ENCODE data around the gene GDPD5.

The GDPD5 gene

DNA sequence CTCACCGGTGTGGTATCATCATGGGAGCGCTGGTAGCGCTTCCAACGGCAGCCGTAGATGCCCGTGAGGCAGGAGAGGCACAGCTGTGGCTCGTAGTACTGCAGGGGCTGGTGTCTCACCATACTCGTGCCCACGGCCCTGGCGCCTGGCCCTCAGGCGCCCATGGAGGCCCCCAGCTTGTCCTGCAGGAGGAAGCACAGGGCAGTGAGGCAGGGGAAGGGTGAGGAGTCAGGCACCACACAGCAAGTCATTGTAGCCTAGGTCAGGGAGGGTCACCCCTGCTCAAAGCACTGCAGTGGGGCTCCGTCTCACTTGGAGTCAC is 48.2 kb downstream of the GDPD5 start:
- no peak for TF ChIP-seq ZNF274 (IDR thresholded peaks at IDR 0.05; ENCODE audit: low read depth, low read length)
- no peak for TF ChIP-seq SUZ12 (IDR thresholded peaks at IDR 0.05; ENCODE audit: extremely low read depth, insufficient read depth, insufficient read length)
- no peak for TF ChIP-seq YY1 (IDR thresholded peaks at IDR 0.05; ENCODE audit: insufficient read depth, insufficient read length)
- DNase-seq (ENCODE audit: low read depth, low spot score) = no peak
- Histone ChIP-seq H3K4me3 (ENCODE audit: insufficient read length, low read depth) (no peak overlapping the region), H3K27me3 (ENCODE audit: insufficient read depth, insufficient read length) (no peaks in the 10 kb centered on the region), H3K36me3 (ENCODE audit: insufficient read depth, insufficient read length, low read length) (peaks cover 49% of the 10 kb centered on the region), H3K9ac (ENCODE audit: insufficient read length, low read depth) (no peak overlapping the region), H3K9me3 (ENCODE audit: insufficient read depth, low read length) (no peaks in the 10 kb centered on the region), H3K4me1 (ENCODE audit: insufficient read depth, insufficient read length) (peaks cover 27% of the 10 kb centered on the region)

DNA sequence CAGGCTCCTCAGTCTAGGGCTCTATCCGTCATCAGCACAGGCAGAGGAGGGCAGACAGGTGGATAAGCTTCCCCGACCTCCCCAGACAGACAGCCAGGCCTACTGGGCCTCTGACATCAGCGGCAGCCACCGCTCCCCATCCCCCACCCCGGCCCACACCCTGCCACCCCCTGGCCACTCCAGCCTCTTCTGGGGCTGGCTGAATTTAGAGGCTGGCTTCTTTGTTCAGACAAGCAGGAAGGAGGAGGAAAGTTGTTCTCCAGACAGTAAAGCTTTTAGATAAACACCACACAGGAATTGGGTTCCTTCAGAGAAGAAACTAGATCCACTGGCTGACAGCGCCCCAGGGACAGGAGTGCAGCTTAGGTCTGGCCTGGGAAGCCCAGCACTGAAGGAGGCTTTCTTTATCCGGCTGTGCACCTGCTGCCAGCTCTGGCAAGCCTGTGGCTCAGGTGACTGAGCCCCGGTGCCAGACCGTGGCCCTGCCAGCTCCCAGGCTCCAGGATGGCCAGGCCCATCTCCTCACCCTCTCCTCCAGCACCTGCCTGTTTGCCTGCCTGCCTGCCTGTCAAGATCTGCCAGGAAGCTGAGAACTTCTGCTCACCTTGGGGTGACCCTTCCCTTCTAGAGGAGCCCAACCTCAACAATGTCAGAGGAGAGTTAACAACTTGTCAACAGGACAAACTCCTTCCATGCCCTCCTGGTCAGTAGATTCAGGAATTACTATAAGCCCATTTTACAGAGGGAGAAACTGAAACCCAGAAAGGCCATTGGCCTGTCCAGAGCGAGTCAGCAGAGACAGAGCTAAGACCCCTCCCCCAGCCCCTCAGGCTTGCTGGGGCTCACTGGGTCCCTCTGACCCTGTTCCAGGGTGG is 48.8 kb downstream of the GDPD5 start:
- peaks cover 27% of the 10 kb centered on the region for H3K4me1 ChIP-seq (ENCODE audit: insufficient read depth, insufficient read length)
- H3K9me3 ChIP-seq (ENCODE audit: insufficient read depth, low read length) = no peaks in the 10 kb centered on the region
- DNase-seq (ENCODE audit: low read depth, low spot score) = no peak
- peak overlapping the region; percentile 4 for H3K9ac ChIP-seq (ENCODE audit: insufficient read length, low read depth)
- H3K27me3 ChIP-seq (ENCODE audit: insufficient read depth, insufficient read length) = no peaks in the 10 kb centered on the region
- H3K36me3 ChIP-seq (ENCODE audit: insufficient read depth, insufficient read length, low read length) = peaks cover 54% of the 10 kb centered on the region
- no peak overlapping the region for H3K4me3 ChIP-seq (ENCODE audit: insufficient read length, low read depth)
- no peak for TF ChIP-seq SUZ12 (IDR thresholded peaks at IDR 0.05; ENCODE audit: extremely low read depth, insufficient read depth, insufficient read length)
- no peak for TF ChIP-seq YY1 (IDR thresholded peaks at IDR 0.05; ENCODE audit: insufficient read depth, insufficient read length)
- no peak for TF ChIP-seq ZNF274 (IDR thresholded peaks at IDR 0.05; ENCODE audit: low read depth, low read length)

GRCh38 chr11:75475767-75476650 is 49.7 kb downstream of the GDPD5 start:
- H3K9ac ChIP-seq (ENCODE audit: insufficient read length, low read depth) = peak overlapping the region; percentile 61
- no peak for DNase-seq (ENCODE audit: low read depth, low spot score)
- peaks cover 24% of the 10 kb centered on the region for H3K4me1 ChIP-seq (ENCODE audit: insufficient read depth, insufficient read length)
- H3K36me3 ChIP-seq (ENCODE audit: insufficient read depth, insufficient read length, low read length) = peaks cover 55% of the 10 kb centered on the region
- no peaks in the 10 kb centered on the region for H3K27me3 ChIP-seq (ENCODE audit: insufficient read depth, insufficient read length)
- TF ChIP-seq ZNF274 (IDR thresholded peaks at IDR 0.05; ENCODE audit: low read depth, low read length) = no peak
- no peak for TF ChIP-seq SUZ12 (IDR thresholded peaks at IDR 0.05; ENCODE audit: extremely low read depth, insufficient read depth, insufficient read length)
- no peaks in the 10 kb centered on the region for H3K9me3 ChIP-seq (ENCODE audit: insufficient read depth, low read length)
- H3K4me3 ChIP-seq (ENCODE audit: insufficient read length, low read depth) = no peak overlapping the region

DNA sequence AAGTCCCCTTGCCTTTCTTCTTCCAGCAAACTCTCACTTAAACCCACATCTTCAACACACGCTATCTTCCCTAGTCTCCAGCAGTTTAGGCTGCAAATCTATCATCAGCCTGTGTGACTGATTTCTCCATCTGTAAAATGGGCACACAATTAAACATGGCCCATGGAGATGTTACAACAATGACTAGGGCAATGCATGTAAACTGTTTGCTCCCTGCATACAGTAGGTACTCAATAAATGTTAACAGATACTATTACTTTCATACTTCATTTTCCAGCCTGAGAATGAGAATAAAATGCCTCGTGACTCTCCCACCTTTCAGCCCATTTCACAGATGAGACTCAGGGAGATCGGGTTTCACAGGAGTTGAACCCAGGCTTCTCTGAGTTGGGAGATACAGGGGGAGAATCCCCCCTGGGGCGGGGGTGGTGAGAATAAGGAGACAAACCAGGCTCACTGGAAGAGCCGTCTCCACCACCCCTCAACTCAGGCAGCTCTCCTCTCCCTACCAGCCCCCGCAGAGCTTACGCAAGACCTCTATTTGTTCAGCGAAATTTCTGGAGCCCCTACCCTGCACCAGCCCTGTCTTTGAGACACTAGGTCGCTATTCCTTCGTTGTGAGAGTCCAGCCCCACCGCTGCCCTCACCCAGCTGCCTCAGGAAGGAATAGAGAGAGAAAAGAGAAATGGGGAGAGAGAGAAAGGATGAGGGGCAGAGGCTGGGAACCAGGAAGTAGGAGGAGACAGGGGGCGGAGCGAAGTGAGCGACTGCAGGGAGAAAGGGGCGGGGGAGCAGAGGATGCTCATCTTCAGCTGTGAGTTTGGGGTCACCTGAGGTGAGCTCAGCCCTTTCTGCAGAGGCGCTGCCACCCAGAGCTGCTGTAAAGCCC is 50.6 kb downstream of the GDPD5 start:
- H3K4me3 ChIP-seq (ENCODE audit: insufficient read length, low read depth) = no peak overlapping the region
- H3K4me1 ChIP-seq (ENCODE audit: insufficient read depth, insufficient read length) = peaks cover 24% of the 10 kb centered on the region
- no peak for TF ChIP-seq YY1 (IDR thresholded peaks at IDR 0.05; ENCODE audit: insufficient read depth, insufficient read length)
- no peak for TF ChIP-seq SUZ12 (IDR thresholded peaks at IDR 0.05; ENCODE audit: extremely low read depth, insufficient read depth, insufficient read length)
- TF ChIP-seq ZNF274 (IDR thresholded peaks at IDR 0.05; ENCODE audit: low read depth, low read length) = no peak
- H3K9ac ChIP-seq (ENCODE audit: insufficient read length, low read depth) = peak overlapping the region; percentile 61
- H3K27me3 ChIP-seq (ENCODE audit: insufficient read depth, insufficient read length) = no peaks in the 10 kb centered on the region
- H3K9me3 ChIP-seq (ENCODE audit: insufficient read depth, low read length) = no peaks in the 10 kb centered on the region
- H3K36me3 ChIP-seq (ENCODE audit: insufficient read depth, insufficient read length, low read length) = peaks cover 50% of the 10 kb centered on the region
- peak; percentile 56 for DNase-seq (ENCODE audit: low read depth, low spot score)

GRCh38 chr11:75474240-75474639 is 51.5 kb downstream of the GDPD5 start:
- no peak overlapping the region for H3K9ac ChIP-seq (ENCODE audit: insufficient read length, low read depth)
- no peak for TF ChIP-seq ZNF274 (IDR thresholded peaks at IDR 0.05; ENCODE audit: low read depth, low read length)
- no peak for TF ChIP-seq SUZ12 (IDR thresholded peaks at IDR 0.05; ENCODE audit: extremely low read depth, insufficient read depth, insufficient read length)
- H3K36me3 ChIP-seq (ENCODE audit: insufficient read depth, insufficient read length, low read length) = peaks cover 50% of the 10 kb centered on the region
- no peaks in the 10 kb centered on the region for H3K27me3 ChIP-seq (ENCODE audit: insufficient read depth, insufficient read length)
- no peaks in the 10 kb centered on the region for H3K9me3 ChIP-seq (ENCODE audit: insufficient read depth, low read length)
- no peak for DNase-seq (ENCODE audit: low read depth, low spot score)
- H3K4me1 ChIP-seq (ENCODE audit: insufficient read depth, insufficient read length) = peaks cover 24% of the 10 kb centered on the region
- no peak overlapping the region for H3K4me3 ChIP-seq (ENCODE audit: insufficient read length, low read depth)

DNA sequence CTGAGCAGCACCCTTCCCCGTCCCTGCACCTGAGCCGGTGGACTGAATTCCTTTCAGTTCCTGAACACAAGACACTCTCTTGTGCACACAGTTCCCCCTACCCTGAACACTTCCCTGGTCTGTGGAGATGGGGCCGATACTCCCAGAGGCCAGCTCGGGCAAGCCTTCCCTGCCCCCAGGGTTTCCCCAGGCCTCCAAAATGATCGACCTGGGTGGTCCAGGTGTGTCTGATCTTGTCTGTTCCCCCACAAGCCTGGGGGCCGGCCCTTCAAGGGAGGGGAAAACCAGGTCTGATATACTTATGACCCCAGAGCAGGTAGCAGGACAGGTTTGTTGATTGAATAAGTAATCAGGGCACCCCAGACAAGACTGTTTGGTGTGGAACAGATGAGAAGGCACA is 52.1 kb downstream of the GDPD5 start:
- Histone ChIP-seq H3K27me3 (ENCODE audit: insufficient read depth, insufficient read length) (no peaks in the 10 kb centered on the region), H3K36me3 (ENCODE audit: insufficient read depth, insufficient read length, low read length) (peaks cover 45% of the 10 kb centered on the region), H3K9me3 (ENCODE audit: insufficient read depth, low read length) (no peaks in the 10 kb centered on the region), H3K4me1 (ENCODE audit: insufficient read depth, insufficient read length) (peaks cover 22% of the 10 kb centered on the region), H3K4me3 (ENCODE audit: insufficient read length, low read depth) (no peak overlapping the region), H3K9ac (ENCODE audit: insufficient read length, low read depth) (no peak overlapping the region)
- DNase-seq (ENCODE audit: low read depth, low spot score) = no peak
- TF ChIP-seq ZNF274 (IDR thresholded peaks at IDR 0.05; ENCODE audit: low read depth, low read length) (no peak), YY1 (IDR thresholded peaks at IDR 0.05; ENCODE audit: insufficient read depth, insufficient read length) (no peak), SUZ12 (IDR thresholded peaks at IDR 0.05; ENCODE audit: extremely low read depth, insufficient read depth, insufficient read length) (no peak)

Measured in NT2/D1 (cell line).